ENCODE measurements around the gene FDXR. TPM values are rescaled to one million over a fixed set of nuclear protein-coding genes. Genes with fewer than 3 reads are reported as not detected.
A peak's percentile ranks its signal among the peaks of the same experiment; 100 is the strongest.
"Not testable (repeated sequence)": the region's sequence is repeated elsewhere in the genome, so short reads cannot be mapped to it uniquely, and the experiment has no call there.

FDXR gene
- total RNA-seq, 1 experiment from 2014 or later = 120 TPM

DNA sequence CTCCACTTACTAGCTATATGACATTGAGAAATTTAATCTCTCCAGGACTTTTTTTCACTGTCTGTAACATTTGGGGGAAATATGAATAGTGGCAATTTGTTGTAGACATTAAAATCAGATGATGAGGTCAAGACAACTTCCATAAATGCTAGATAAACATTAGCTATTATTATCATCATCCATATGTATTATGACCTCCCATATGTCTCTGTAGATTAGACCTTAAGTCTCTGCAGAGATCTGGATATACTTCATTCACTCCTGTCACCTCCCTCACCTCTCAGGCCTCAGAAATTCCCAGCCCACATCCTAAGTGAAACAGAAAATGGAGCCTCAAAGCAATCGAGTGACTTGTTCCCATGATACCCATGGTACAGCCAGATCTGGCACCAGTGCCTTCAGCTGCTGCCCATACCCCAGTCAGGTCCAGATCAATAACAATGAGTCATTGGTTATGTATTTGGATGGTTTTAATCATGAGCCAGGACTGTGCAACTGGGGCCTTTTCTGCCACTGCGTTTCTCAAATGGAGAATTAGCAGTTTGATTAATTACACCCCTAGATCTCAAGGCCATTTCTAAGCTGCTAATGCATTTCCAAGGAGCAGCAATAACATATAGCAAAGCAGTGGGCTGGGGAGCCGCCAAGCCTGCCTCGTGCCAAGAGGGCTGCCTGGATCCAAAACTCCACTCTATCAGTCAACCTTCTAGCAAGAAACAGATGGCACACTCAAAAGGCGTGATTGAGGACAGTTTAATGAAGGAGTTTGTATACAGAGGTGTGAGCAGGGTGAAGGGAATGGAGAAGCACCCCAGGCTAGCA is 2.6 kb upstream of the FDXR start:
- in situ Hi-C loops (cut with HindIII; ENCODE audit: low sequenced_read_pairs) = no loop called here

GRCh38 chr17:74874615-74875037 is 1.8 kb upstream of the FDXR start:
- in situ Hi-C loops (cut with HindIII; ENCODE audit: low sequenced_read_pairs) = no loop called here
- DNase-seq (ENCODE audit: low spot score) = no peak

More for the DNA sequence above, 2.6 kb upstream of the FDXR start:
- no peak for DNase-seq (ENCODE audit: low spot score)

- in situ Hi-C loops (cut with HindIII; ENCODE audit: low sequenced_read_pairs) = no loop called here
- DNase-seq (ENCODE audit: low spot score) = no peak
Measured at GRCh38 chr17:74873874-74874614, 1.2 kb upstream of the FDXR start.

DNA sequence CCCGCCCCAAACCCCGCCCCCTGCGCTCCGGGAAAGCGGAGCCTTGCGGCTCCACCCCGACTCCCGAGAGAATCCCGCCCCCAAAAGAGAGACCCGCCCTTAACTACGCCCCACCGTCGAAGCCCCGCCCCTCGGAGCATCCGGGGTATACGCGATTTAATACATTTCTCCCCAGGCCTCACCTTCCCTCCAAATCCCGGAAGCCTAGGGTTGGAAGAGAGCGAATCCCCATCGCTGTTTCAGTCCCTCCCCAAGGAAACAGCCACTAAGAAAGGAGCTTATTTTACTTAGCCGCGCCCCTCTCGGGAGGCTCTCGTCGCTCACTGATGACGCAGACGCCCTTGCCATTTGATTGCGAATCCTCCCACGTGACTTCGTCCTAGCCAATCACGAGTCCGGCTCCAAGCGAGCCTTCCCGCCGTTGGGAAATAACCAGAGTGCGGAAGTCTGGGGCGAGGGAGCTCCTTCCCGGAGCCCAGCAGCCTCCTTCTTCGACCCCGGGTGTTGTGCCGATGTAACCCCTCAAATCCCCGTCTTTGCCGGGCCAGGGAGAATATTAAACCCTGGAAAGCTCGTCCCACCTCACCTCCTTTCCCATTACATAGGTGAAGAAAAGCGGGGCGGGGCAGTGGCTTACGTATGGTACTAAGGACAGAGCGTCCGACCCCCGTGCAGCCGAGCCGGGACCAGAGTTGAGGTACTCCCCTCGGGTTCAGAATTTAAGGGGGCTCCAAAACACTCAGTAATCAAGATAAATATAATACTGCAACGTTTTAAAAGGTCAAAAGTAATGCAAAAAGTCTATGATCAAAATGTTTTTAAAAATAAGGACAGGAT is 461 bp upstream of the FDXR start:
- in situ Hi-C loops (cut with HindIII; ENCODE audit: low sequenced_read_pairs) = no loop called here
- DNase-seq (ENCODE audit: low spot score) = peak; percentile 99

GRCh38 chr17:74871356-74872076 is 1.3 kb downstream of the FDXR start:
- no peak for DNase-seq (ENCODE audit: low spot score)
- in situ Hi-C loops (cut with HindIII; ENCODE audit: low sequenced_read_pairs) = no loop called here

DNA sequence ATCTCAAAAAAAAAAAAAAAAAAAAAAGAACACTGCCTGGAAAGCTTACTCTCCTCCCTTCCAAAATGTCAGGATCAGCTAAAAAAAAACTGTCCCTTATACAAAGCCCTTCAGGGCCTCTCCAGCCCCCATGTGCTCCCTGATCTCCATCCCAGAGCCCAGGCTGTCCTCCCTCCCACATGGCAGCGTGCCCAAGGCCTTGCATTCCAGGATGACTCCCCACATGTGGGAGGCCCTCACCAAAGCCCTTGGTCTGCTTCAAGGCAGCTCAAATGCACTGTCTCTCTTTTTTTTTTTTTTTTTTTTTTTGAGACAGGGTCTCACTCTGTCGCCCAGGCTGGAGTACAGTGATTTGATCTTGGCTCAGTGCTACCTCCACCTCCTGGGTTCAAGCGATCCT is 2.3 kb downstream of the FDXR start:
- in situ Hi-C loops (cut with HindIII; ENCODE audit: low sequenced_read_pairs) = no loop called here
- peak; percentile 46 for DNase-seq (ENCODE audit: low spot score)

- in situ Hi-C loops (cut with HindIII; ENCODE audit: low sequenced_read_pairs); DNase-seq (ENCODE audit: low spot score): not testable (repeated sequence)
Measured at GRCh38 chr17:74870028-74870427, 2.8 kb downstream of the FDXR start.

GRCh38 chr17:74868908-74869255 is 3.9 kb downstream of the FDXR start:
- no peak for DNase-seq (ENCODE audit: low spot score)
- in situ Hi-C loops (cut with HindIII; ENCODE audit: low sequenced_read_pairs) = no loop called here

- DNase-seq (ENCODE audit: low spot score) = no peak
- in situ Hi-C loops (cut with HindIII; ENCODE audit: low sequenced_read_pairs) = no loop called here
Measured at GRCh38 chr17:74868251-74868907, 4.4 kb downstream of the FDXR start.

- in situ Hi-C loops (cut with HindIII; ENCODE audit: low sequenced_read_pairs) = no loop called here
- DNase-seq (ENCODE audit: low spot score) = no peak
Measured at GRCh38 chr17:74866198-74866835, 6.5 kb downstream of the FDXR start.

GRCh38 chr17:74865504-74866197 is 7.1 kb downstream of the FDXR start:
- in situ Hi-C loops (cut with HindIII; ENCODE audit: low sequenced_read_pairs) = no loop called here

GRCh38 chr17:74864866-74865395 is 7.9 kb downstream of the FDXR start:
- in situ Hi-C loops (cut with HindIII; ENCODE audit: low sequenced_read_pairs) = no loop called here
- DNase-seq (ENCODE audit: low spot score) = peak; percentile 89

More at GRCh38 chr17:74865504-74866197, 7.1 kb downstream of the FDXR start:
- DNase-seq (ENCODE audit: low spot score) = no peak

- no peak for DNase-seq (ENCODE audit: low spot score)
- in situ Hi-C loops (cut with HindIII; ENCODE audit: low sequenced_read_pairs) = no loop called here
Measured at GRCh38 chr17:74864297-74864865, 8.4 kb downstream of the FDXR start.

DNA sequence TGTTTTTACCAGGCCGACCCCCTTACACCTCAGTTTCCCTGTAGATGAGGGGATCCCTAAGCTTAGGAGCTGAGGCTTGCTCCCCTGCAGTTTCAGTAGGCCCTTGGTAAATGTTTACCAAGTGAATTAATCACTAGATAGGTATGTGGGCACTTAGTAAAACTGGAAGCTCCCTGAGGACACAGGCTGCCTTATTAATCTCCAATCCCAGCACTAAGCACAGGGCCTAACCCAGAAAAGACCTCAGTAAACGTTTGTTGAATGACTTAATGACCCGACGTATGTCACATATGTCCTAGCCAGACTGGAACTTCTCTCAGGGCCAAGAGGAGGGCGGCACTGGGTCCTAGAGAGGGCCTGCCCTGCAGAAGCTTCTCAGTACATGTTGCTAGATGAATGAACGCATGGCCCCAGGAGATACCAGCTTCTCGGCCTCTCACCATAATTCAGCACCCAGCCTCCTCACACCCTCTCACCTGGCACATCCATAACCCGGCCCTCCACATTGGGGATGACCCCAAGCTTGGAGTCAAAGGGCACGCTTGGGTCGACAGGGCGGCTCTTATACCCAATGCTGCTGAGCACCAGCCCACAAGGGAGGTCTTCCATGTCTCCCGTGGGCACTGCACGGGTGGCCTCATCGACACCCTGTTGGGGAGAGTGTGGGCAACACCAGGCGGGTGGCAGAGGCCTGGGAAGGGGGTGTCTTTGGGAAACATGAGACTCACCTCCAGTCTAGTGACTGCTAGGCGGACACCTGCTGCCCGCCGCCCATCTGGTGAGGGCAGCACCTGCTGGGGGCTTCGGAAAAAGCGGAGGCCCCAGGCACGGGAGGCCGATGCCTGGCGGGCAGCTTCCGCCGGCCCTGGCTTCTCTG is 9.1 kb downstream of the FDXR start:
- DNase-seq (ENCODE audit: low spot score) = no peak
- in situ Hi-C loops (cut with HindIII; ENCODE audit: low sequenced_read_pairs) = no loop called here

DNA sequence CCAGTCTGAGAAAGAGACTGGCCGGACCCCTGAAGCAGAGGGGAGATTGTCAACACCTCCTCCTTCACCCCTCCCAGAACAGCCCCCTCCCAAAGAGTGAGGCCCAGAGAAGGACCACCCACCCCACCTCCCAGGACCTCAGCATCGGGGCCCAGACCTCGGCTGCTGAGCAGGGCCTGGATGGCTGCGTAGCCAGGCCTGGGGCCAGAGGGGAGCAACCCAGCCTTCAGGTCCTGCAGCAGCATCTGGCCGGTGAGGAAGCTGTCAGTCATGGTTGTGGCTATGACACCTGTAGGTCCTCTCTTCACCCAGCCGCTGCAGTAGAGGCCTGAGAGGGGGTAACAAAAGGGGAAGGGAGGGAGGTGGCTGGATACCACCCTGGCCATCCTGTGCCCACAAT is 9.9 kb downstream of the FDXR start:
- in situ Hi-C loops (cut with HindIII; ENCODE audit: low sequenced_read_pairs) = no loop called here
- DNase-seq (ENCODE audit: low spot score) = no peak
